ENCODE measurements around the gene KAT7.
A peak's percentile ranks its signal among the peaks of the same experiment; 100 is the strongest.

DNA sequence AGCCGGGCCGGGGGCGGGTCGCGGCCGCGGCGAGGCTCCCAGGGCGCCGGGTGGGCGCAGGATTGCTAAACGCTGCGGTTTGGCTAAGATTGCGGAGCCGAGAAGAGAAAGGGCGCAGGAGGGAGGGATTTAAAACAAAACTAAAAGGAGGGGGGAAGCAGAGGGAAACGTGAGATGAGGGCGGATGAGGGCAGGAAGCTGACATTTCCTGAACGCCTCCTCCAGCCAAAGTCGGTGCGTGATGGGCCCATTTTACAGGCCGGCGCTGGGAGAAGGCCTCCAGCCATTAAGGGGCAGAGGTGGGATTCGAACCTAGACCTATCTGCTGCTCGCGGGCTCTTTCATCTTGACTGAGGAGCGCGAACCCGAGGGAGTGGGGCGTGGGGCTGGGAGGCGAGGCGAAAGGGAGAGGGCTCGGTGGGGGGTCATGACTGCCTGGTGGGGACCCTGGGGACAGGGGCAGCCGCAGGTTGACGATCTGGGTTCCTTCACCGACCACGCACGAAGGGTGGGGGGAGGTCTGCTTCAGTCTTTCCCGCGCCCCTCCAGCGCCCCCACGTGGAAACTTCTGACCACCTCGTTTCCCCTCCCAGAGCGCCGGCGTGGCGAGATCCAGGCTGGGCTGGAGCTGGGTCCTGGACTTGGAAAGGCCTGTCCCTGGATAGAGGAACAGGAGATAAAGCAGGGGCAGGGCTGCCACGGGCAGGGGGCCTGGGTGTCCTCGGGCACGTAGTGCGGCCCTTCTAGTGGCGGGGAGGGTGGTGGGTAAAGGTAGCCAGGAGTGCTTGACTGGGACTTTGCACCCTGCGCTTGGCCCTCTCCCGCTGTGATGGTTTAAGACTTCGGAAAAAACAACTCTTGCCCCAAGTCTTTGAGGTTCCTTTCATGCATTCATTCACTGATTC lies 63.2 kb downstream of the KAT7 start:
- TF ChIP-seq, protein P1, sequence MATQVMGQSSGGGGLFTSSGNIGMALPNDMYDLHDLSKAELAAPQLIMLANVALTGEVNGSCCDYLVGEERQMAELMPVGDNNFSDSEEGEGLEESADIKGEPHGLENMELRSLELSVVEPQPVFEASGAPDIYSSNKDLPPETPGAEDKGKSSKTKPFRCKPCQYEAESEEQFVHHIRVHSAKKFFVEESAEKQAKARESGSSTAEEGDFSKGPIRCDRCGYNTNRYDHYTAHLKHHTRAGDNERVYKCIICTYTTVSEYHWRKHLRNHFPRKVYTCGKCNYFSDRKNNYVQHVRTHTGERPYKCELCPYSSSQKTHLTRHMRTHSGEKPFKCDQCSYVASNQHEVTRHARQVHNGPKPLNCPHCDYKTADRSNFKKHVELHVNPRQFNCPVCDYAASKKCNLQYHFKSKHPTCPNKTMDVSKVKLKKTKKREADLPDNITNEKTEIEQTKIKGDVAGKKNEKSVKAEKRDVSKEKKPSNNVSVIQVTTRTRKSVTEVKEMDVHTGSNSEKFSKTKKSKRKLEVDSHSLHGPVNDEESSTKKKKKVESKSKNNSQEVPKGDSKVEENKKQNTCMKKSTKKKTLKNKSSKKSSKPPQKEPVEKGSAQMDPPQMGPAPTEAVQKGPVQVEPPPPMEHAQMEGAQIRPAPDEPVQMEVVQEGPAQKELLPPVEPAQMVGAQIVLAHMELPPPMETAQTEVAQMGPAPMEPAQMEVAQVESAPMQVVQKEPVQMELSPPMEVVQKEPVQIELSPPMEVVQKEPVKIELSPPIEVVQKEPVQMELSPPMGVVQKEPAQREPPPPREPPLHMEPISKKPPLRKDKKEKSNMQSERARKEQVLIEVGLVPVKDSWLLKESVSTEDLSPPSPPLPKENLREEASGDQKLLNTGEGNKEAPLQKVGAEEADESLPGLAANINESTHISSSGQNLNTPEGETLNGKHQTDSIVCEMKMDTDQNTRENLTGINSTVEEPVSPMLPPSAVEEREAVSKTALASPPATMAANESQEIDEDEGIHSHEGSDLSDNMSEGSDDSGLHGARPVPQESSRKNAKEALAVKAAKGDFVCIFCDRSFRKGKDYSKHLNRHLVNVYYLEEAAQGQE (IDR thresholded peaks at IDR 0.05; ENCODE audit: insufficient replicate concordance, low read depth): no peak
- TF ChIP-seq CTCF (IDR thresholded peaks at IDR 0.05; ENCODE audit: insufficient read depth, low read length) (peak; percentile 34), POLR2AphosphoS5 (IDR thresholded peaks at IDR 0.05; ENCODE audit: low read depth) (no peak), GABPA (IDR thresholded peaks at IDR 0.05; ENCODE audit: low read depth) (no peak), SPI1 (IDR thresholded peaks at IDR 0.05; ENCODE audit: borderline replicate concordance, low read depth) (no peak)
